OCI-LY1 (cell line): ENCODE data around the gene BYSL.

ENCODE experiments used
- EZH2 ChIP-seq: fragments of 200-600 bp; sonication (generic), shearing (Covaris generic); IDR thresholded peaks from 2 replicates; pipeline ENCODE4 v1.8.0; 2017; ENCODE audit warnings: borderline replicate concordance, mixed run types, mild to moderate bottlenecking, antibody characterized with exemption, low read length, moderate library complexity, mixed read lengths
- TF ChIP-seq, protein P1 (sequence below): fragments of 200-600 bp; sonication (generic), shearing (Covaris generic); IDR thresholded peaks from 2 replicates; pipeline ENCODE4 v1.5.1; 2017; ENCODE audit warnings: mild to moderate bottlenecking, antibody characterized with exemption, low read length, moderate library complexity, mixed read lengths

- TF ChIP-seq, protein P1, sequence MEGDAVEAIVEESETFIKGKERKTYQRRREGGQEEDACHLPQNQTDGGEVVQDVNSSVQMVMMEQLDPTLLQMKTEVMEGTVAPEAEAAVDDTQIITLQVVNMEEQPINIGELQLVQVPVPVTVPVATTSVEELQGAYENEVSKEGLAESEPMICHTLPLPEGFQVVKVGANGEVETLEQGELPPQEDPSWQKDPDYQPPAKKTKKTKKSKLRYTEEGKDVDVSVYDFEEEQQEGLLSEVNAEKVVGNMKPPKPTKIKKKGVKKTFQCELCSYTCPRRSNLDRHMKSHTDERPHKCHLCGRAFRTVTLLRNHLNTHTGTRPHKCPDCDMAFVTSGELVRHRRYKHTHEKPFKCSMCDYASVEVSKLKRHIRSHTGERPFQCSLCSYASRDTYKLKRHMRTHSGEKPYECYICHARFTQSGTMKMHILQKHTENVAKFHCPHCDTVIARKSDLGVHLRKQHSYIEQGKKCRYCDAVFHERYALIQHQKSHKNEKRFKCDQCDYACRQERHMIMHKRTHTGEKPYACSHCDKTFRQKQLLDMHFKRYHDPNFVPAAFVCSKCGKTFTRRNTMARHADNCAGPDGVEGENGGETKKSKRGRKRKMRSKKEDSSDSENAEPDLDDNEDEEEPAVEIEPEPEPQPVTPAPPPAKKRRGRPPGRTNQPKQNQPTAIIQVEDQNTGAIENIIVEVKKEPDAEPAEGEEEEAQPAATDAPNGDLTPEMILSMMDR = no peak
- no peak for TF ChIP-seq EZH2
Measured at GRCh38 chr6:41932378-41932777, 11.1 kb downstream of the BYSL start.
